ENCODE measurements around the gene GRIK1. TPM values are rescaled to one million over a fixed set of nuclear protein-coding genes. Genes with fewer than 3 reads are reported as not detected.

Gene GRIK1
- total RNA-seq, 1 donor from 2014 or later = not detected

DNA sequence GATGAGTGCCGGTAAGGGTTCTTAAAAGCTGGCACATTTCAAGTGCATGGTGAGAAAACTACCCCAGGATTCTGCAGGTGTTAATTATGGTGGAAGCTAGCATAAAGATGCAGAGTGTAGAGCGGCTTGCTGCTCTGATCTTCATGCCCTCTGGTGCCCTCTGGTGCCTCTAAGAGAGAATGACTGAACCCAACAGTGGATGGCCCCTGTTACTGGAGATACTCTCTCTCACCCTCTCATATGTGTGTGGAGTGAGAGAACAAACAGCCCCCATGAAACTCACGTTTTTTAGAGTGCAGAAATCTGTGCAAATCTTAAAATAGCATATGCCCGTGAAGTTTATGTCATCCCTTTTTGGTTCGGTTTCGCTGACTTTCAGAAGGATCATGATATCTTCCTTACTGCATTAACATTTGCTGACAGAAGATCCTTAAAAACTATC is 90.0 kb downstream of the GRIK1 start:
- intact Hi-C loops (cut with micrococcal nuclease) = loop anchor here (10.0 kb wide), 1 partner anchor 365 kb away; no protein-coding TSS in a partner anchor
- DNase-seq (peak; percentile 30), ATAC-seq (peak; percentile 80)

DNA sequence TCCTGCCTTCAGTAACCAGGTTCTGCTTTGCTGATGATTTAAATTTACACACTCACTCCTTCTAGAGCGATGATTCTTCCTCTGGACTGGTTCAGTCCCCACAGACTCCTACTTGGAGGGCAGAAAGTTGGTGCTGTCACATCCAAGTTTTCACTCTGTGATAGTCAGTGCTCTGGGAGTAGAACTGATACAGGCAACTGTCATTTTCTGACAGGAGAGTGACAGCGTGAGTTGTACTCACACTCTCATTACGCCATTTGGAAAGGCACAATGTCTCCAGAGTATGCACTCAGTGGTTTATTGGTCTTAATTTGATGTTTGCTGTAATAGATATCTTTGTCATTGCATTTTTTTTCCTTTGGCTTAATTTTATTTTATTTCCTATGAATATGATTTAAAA is 96.0 kb downstream of the GRIK1 start:
- intact Hi-C loops (cut with micrococcal nuclease) = loop anchor here (10.0 kb wide), 1 partner anchor 359 kb away; no protein-coding TSS in a partner anchor
- no peak for ATAC-seq
- no peak for DNase-seq

- no peak for ATAC-seq
- intact Hi-C loops (cut with micrococcal nuclease) = no loop called here
- DNase-seq = no peak
Observed at GRCh38 chr21:29834617-29835016, 105.2 kb downstream of the GRIK1 start.

DNA sequence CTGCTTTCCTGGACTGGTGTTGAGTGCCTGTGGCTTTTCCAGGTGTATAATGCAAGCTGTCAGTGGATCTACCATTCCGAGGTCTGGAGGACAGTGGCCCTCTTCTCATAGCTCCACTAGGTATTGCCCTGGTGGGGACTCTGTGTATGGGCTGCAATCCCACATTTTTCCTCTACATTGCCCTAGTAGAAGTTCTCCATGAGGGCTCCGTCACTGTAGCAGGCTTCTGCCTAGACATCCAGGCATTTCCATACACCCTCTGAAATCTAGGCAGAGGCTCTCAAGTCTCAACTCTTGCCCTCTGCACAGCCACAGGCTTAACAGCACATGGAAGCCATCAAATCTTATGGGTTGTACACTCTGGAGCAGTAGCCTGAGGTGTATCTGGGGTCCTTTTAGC is 107.6 kb downstream of the GRIK1 start:
- intact Hi-C loops (cut with micrococcal nuclease) = no loop called here
- DNase-seq = no peak
- ATAC-seq = no peak

DNA sequence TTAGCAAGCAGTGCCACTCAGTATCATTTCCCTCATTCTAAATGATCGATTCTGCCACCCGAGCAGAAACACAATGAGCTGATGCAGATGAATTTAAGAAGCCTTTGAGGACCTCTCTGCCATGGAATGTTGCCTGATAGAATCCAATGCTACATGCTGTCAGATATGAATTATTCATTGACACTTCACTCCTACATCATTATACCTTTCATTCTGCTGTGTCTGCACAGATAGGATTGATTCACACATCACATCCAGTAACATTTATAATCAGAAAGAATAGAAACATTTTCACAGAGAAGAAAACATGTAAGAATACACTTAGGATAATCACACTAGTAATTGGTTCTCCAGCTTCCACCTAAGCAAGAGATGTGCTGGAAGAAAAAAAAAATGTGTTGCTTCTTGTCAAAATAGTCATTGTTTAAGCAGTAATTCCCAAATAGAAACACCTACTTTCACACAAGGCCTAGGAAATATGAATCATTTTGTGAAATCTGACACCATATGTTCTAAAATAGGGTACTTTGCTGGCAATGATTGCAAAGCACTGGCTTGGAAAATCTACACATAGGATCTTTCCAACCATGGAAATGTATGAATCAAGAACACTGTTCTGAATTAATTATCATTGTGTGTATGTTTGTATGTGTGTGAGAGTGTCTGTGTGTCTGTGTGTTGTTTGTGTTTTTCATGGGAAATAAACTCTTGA is 110.1 kb downstream of the GRIK1 start:
- DNase-seq (no peak), ATAC-seq (no peak)
- intact Hi-C loops (cut with micrococcal nuclease) = no loop called here

DNA sequence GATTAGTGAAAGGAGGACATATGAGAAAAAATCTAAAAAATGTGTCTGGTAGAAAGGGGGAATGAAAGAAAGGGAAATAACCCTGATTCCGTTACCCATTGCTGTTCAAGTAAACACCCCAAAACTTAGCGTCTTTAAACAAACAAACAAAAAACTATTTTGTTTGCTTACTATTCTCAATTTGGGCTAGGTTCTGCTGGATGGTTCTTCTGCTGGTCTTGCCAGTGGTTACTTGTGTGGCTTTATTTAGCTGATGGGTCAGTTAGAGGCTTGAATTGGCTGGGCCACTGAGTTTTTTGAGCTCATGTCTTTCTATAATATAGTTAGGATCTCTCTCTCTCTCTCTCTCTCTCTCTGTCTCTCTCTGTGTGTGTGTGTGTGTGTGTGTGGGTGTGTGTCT is 112.1 kb downstream of the GRIK1 start:
- ATAC-seq (no peak), DNase-seq (no peak)
- intact Hi-C loops (cut with micrococcal nuclease) = no loop called here

GRCh38 chr21:29827236-29827635 is 112.6 kb downstream of the GRIK1 start:
- DNase-seq (no peak), ATAC-seq (no peak)
- intact Hi-C loops (cut with micrococcal nuclease) = no loop called here

- intact Hi-C loops (cut with micrococcal nuclease) = no loop called here
- DNase-seq (no peak), ATAC-seq (no peak)
Observed at GRCh38 chr21:29826386-29826785, 113.4 kb downstream of the GRIK1 start.

DNA sequence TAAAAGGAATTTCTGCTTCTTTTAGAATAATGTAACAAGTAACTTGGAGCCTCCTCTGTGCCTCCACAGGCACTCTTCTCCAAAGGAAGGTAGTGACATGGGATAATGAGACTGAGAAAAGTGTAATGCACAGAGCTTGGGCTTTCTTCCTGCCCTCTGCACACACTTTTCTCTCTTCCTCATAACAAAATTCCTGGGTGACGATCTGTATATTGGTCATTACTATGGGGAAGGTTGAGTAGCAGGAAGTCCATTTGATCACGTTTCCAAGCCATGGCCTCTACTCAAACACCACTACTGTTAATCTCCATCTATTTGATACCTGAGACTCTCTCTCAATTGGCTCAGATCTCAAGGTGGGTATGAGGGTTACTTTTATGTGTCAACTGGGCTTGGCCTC is 113.9 kb downstream of the GRIK1 start:
- DNase-seq (no peak), ATAC-seq (no peak)
- intact Hi-C loops (cut with micrococcal nuclease) = no loop called here

DNA sequence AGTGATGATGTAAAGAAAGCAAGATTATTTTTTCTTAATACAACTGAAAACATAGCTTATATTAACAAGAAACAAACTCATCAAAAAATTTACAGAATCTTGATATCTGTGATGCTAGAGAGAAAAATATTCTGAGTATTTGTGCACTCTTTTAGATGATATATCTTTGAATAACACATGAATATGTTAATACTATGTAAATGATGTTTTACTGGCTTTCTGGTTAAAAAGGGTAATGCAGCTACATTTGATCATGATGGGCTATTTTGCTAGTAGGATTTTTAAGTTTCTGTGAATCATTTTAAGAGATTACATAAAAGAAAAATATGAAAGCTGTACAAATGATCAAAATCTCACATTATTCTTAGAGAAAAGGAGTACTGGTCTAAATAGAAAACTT is 114.5 kb downstream of the GRIK1 start:
- intact Hi-C loops (cut with micrococcal nuclease) = no loop called here
- no peak for ATAC-seq
- DNase-seq = no peak

DNA sequence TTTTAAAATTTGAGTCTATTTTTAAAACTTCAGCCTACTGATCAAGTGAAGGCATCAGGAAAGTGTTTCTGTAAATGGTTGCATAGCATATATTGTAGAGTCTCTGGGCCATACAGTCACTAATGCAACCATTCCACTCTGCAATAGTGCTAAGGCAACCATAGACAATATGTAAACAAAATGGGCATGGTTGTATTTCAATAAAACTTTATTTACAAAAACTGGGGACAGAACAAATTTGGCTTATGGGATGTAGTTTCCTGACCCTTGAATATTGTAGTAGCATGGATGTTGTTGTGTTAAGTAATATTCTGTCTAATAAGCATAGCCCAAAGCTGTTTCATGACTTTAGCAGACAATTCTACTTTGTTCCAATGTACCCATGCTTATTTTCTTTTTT is 117.7 kb downstream of the GRIK1 start:
- intact Hi-C loops (cut with micrococcal nuclease) = no loop called here
- DNase-seq = no peak
- ATAC-seq = no peak

DNA sequence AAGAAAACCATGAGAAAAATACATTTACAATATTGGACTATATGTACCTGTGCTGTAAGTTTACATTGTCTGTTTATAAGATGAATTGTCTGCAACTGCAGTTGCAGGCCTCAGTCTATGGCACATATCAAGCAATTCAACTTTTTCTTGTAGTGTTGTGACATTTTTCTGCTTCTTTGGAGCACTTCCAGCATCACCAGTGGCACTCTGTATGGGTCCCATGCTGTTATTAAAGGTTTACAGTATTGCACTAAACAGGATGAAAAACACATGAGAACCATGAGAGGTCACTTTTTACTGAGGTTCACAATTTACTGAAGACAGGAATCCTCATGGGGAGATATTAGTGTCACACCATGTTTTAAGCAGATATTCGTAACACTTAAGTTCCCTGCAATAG is 118.6 kb downstream of the GRIK1 start:
- intact Hi-C loops (cut with micrococcal nuclease) = no loop called here
- DNase-seq (no peak), ATAC-seq (no peak)

- ATAC-seq (no peak), DNase-seq (no peak)
- intact Hi-C loops (cut with micrococcal nuclease) = no loop called here
Observed at GRCh38 chr21:29819675-29820326, 120.0 kb downstream of the GRIK1 start.

DNA sequence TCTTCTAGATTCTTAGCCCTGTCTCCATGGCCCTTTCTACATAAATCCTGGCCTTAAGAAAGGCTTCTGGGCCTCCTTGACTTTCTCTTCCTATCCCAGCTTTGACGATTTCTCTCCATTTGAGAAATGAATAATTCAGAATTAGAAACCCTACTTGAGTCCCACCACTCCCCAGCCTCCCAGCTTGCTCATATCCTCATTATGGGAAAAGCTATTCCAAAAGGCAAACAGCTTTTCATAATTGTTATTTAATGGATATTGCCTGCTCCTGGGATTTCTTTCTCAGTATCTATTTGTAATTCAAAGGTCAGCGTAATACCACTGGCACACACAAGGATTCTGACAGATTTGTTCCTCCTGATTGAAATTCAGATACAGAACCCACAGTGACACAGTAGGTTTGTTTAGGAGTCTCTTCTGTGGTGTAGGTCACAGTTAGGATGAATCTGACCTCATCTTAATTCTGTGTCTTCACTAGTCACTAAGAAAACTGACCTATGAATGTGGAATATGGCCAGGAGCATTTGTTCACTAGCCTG is 121.3 kb downstream of the GRIK1 start:
- ATAC-seq (no peak), DNase-seq (no peak)
- intact Hi-C loops (cut with micrococcal nuclease) = no loop called here

- no peak for ATAC-seq
- intact Hi-C loops (cut with micrococcal nuclease) = no loop called here
- DNase-seq = no peak
Observed at GRCh38 chr21:29817450-29817849, 122.3 kb downstream of the GRIK1 start.

GRCh38 chr21:29812947-29813346 is 126.8 kb downstream of the GRIK1 start:
- ATAC-seq (no peak), DNase-seq (no peak)
- intact Hi-C loops (cut with micrococcal nuclease) = no loop called here

GRCh38 chr21:29810871-29811270 is 128.9 kb downstream of the GRIK1 start:
- no peak for DNase-seq
- no peak for ATAC-seq
- intact Hi-C loops (cut with micrococcal nuclease) = no loop called here

DNA sequence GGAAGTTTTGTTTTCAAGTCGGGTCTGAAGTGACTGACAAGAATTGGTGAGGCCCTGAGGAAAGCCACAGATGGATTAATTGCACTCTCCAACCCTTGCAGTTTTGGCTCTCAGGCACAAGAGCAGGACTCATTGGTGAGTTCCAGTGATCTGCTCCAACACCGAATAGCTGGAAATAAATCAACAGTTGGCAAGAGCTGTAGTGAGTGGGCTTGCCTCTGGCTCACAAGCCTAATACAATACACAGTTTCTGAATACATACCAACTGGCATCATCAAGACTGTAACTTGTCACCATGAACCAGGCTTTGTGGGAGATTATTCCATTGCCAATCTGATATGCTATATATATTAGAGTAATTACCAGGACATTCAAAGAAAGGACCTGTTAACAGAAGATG is 131.6 kb downstream of the GRIK1 start:
- no peak for ATAC-seq
- intact Hi-C loops (cut with micrococcal nuclease) = no loop called here

DNA sequence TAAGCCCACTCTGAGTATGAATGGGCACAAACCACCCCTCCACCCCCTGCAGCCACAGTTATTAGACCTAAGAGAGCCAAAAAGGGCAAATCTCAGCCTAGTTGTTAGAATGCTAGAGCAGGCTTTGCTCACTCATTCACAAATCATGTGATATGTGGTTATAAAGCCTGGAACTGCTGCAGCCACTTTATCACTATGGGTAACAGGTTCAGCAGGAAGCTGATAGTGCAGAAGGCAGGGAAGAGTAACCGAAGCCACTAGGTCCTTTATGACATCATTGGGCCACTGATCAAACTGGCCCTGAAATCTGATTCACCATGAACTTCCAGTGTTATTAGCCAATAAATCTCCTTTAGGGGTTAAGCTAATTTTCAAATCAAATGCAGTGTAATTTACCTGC is 134.7 kb downstream of the GRIK1 start:
- ATAC-seq (no peak), DNase-seq (no peak)
- intact Hi-C loops (cut with micrococcal nuclease) = no loop called here

More for the DNA sequence above, 131.6 kb downstream of the GRIK1 start:
- no peak for DNase-seq

DNA sequence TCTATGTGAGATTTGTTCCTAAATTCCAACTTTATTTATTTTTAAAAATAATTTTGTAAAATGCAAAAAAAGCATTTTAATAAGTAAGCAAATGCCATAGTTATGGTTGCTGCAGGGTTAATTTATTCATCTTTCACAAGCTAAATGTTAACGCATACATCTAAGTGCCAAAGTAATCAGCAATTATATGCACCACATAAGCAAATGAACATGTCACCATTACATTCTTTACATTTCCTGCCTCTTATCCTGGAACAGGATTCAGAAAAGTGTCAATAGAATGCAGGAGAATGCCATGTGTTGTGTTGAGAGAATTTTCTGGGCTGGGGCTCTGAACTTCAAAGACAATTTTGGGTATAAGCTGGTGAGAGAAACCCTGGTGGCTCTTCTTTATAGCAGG is 136.6 kb downstream of the GRIK1 start:
- intact Hi-C loops (cut with micrococcal nuclease) = no loop called here
- DNase-seq = no peak
- ATAC-seq = no peak

DNA sequence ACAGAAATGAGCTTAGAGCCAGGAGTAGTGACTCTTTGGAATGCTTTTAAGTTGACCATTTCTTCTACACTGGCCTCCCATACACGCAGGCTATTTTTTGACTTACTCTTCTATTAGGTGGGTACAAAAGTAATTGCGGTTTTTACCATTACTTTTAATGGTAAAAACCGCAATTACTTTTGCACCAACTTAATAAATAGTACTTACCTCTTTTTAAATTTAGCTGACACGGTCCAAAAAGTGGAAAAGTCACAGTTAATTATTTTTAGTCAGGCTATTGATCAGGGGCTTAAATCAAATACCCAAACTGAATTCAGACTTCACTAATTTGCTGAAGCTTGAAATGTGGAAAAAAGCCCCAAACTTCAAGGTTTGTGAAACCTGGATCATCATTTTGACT is 138.7 kb downstream of the GRIK1 start:
- intact Hi-C loops (cut with micrococcal nuclease) = no loop called here

More for the DNA sequence above, 138.7 kb downstream of the GRIK1 start:
- DNase-seq (no peak), ATAC-seq (no peak)

All from left ventricle myocardium superior (tissue), 1 donor.